ENCODE measurements around the gene OPCML. TPM values are rescaled to one million over a fixed set of nuclear protein-coding genes. Genes with fewer than 3 reads are reported as not detected.

The OPCML gene
- total RNA-seq, 2 donors from 2014 or later = not detected

- DNase-seq (ENCODE audit: low spot score) (no peak), ATAC-seq (ENCODE audit: insufficient number of reproducible peaks, low FRiP score, low read depth) (no peak)
- no peaks in the 10 kb centered on the region for H3K36me3 ChIP-seq
- no peak overlapping the region for H3K27ac ChIP-seq
- TF ChIP-seq CTCF (IDR thresholded peaks at IDR 0.05) = no peak
- H3K4me1 ChIP-seq (ENCODE audit: control insufficient read depth in 1 of 2, low read depth in 2 of 2) = peaks cover 0 to 5% of the 10 kb centered on the region in 2 donors
- H3K4me3 ChIP-seq = no peak overlapping the region
- no peaks in the 10 kb centered on the region for H3K9me3 ChIP-seq
- no peaks in the 10 kb centered on the region for H3K27me3 ChIP-seq (replicated peaks; ENCODE audit: insufficient read depth)
Observed at GRCh38 chr11:133549826-133550225, 17.5 kb upstream of the OPCML start.

- no peak for ATAC-seq (ENCODE audit: insufficient number of reproducible peaks, low FRiP score, low read depth)
- no peaks in the 10 kb centered on the region for H3K9me3 ChIP-seq
- no peaks in the 10 kb centered on the region for H3K27me3 ChIP-seq (replicated peaks; ENCODE audit: insufficient read depth)
- H3K4me3 ChIP-seq = no peak overlapping the region
- no peaks in the 10 kb centered on the region for H3K36me3 ChIP-seq
- TF ChIP-seq CTCF (IDR thresholded peaks at IDR 0.05) = no peak
- H3K27ac ChIP-seq = no peak overlapping the region
- no peaks in the 10 kb centered on the region for H3K4me1 ChIP-seq (ENCODE audit: control insufficient read depth in 1 of 2, low read depth in 2 of 2)
- DNase-seq (ENCODE audit: low spot score) = no peak
Observed at GRCh38 chr11:133548641-133549040, 16.3 kb upstream of the OPCML start.

GRCh38 chr11:133547808-133548494 is 15.7 kb upstream of the OPCML start:
- no peak overlapping the region for H3K4me3 ChIP-seq
- H3K27me3 ChIP-seq (replicated peaks; ENCODE audit: insufficient read depth) = no peaks in the 10 kb centered on the region
- DNase-seq (ENCODE audit: low spot score) = no peak
- ATAC-seq (ENCODE audit: insufficient number of reproducible peaks, low FRiP score, low read depth) = no peak
- no peaks in the 10 kb centered on the region for H3K9me3 ChIP-seq
- H3K36me3 ChIP-seq = no peaks in the 10 kb centered on the region
- H3K4me1 ChIP-seq (ENCODE audit: control insufficient read depth in 1 of 2, low read depth in 2 of 2) = no peaks in the 10 kb centered on the region
- no peak overlapping the region for H3K27ac ChIP-seq
- no peak for TF ChIP-seq CTCF (IDR thresholded peaks at IDR 0.05)

- Histone ChIP-seq H3K27ac (no peak overlapping the region), H3K36me3 (no peaks in the 10 kb centered on the region), H3K27me3 (replicated peaks; ENCODE audit: insufficient read depth) (no peaks in the 10 kb centered on the region), H3K4me3 (no peak overlapping the region), H3K9me3 (no peaks in the 10 kb centered on the region), H3K4me1 (ENCODE audit: control insufficient read depth in 1 of 2, low read depth in 2 of 2) (no peaks in the 10 kb centered on the region)
- DNase-seq (ENCODE audit: low spot score) (no peak), ATAC-seq (ENCODE audit: insufficient number of reproducible peaks, low FRiP score, low read depth) (no peak)
- TF ChIP-seq CTCF (IDR thresholded peaks at IDR 0.05) = no peak
Observed at GRCh38 chr11:133545199-133545803, 13.0 kb upstream of the OPCML start.

- DNase-seq (ENCODE audit: low spot score) = no peak
- no peaks in the 10 kb centered on the region for H3K36me3 ChIP-seq
- H3K27me3 ChIP-seq (replicated peaks; ENCODE audit: insufficient read depth) = no peaks in the 10 kb centered on the region
- TF ChIP-seq CTCF (IDR thresholded peaks at IDR 0.05) = no peak
- ATAC-seq (ENCODE audit: insufficient number of reproducible peaks, low FRiP score, low read depth) = no peak
- H3K4me3 ChIP-seq = no peak overlapping the region
- H3K27ac ChIP-seq = no peak overlapping the region
- H3K4me1 ChIP-seq (ENCODE audit: control insufficient read depth in 1 of 2, low read depth in 2 of 2) = no peaks in the 10 kb centered on the region
- no peaks in the 10 kb centered on the region for H3K9me3 ChIP-seq
Observed at GRCh38 chr11:133541720-133542095, 9.4 kb upstream of the OPCML start.

Measured in thoracic aorta (tissue), 2 donors.